NCI-H2107 (cell line): Measurements from ENCODE around the gene CERK.

ENCODE experiments used
- DNase-seq: peaks from one replicate; lab custom pipeline; 2025; lab: John Stamatoyannopoulos, UW

Gene CERK

GRCh38 chr22:46662226-46662625, 75.8 kb downstream of the CERK start:
- DNase-seq: no peak

GRCh38 chr22:46661221-46661851, 76.7 kb downstream of the CERK start:
- DNase-seq: peak; percentile 72

DNA sequence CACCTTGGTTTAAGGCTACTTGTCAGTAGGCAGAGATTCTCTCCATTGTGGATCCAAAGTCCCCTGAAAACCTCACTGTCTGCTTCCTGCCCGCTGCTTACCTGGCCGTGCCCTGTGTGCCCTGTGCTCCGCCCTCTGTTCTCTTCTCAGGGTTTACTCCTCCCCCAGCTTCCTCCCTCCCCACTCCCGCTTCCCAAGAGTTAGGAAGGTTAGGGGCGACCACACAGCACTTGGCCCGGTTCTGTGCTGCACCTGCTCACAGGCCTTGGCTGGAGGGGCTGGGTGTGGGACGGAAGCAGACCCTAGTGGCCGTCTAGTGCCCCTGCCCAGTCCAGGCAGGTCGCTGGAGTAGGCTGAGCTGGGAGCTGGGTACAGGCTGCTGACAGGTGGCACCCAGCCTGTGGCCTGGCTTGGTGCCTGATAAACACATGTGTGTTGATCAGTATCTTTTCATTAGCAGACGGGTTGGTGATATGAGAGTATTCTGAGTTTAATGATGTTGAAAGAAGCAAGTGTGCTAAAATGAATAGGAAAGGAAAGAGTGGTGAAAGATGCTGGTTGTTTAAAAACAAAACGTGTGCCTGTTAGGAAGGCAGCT, 77.3 kb downstream of the CERK start:
- no peak for DNase-seq

- no peak for DNase-seq
These were observed 78.3 kb downstream of the CERK start for GRCh38 chr22:46659791-46660186.

DNA sequence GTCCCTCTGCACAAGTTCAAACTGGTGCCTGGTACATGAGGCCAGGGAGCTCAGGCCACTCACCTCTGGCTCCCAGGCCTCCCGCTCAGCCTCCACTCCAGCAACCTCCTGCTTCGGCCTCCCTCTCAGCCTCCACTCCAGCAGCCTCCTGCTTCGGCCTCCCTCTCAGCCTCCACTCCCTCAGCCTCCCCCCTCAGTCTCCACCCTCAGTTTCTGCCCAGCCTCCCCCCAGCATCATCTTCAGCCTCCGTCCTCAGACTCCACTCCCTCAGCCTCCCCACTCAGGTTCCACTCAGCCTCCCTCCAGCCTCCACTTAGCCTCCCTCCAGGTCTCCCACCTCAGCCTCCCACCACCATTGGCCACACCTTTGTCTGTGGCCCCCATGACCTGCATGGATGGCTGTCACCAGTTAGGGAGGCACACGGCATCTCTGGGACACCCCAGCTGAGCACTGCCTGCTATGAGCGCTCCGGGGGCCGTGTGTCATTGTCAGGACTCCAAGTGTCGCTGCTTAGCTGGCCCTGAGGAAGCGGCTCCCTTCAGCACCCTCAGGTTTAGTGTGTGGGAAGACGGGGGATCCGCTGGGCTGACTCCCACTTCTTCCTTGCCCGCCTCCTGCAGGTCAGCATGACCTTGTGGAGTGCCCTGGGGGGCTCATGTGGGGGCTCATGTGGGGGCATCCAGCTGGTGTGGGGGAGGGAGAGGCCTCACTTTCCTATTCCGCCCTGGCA, 78.8 kb downstream of the CERK start:
- DNase-seq: no peak

DNA sequence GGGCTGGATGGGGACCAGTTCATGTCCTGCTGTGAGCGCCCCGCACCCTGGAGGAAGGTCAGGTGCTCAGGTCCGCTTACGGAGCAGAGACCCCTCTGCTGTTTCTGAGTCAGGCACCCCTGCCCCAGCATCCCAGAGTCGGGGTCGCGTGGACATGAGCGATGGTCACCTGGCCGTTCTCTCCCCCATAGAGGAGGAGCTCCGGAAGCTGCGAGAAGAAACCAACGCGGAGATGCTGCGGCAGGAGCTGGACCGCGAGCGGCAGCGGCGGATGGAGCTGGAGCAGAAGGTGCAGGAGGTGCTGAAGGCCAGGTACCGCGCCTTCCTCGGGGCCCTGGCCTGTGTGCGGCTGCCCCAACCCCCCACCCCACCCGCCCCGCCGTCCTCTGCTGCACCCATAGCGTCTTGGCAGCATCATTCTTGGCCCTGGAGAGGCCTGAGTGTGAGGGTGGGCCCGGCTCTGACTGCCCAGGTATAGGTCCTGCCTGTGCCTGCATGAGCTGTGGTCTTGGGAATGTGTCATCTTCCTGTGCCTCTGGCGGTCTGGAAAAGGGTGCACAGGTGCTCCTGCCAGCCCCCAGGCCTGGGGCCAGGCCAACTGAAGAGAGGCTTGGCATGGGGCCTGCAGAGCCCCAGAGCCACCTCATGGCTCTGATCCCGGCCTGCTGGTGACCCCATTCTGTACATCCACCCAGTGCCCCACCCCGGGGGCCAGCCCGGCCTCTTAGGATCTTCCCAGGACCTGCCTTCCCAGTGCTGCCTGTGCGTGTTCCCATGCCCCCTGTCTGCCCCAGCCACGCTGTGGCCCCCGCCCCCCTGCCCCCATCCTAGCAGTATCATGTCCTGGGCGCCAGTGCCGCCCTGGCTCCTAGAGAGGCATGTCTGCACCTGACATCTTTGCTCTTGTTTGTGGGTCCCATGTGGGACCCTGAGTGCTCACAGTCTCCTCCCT, 79.8 kb downstream of the CERK start:
- no peak for DNase-seq

DNA sequence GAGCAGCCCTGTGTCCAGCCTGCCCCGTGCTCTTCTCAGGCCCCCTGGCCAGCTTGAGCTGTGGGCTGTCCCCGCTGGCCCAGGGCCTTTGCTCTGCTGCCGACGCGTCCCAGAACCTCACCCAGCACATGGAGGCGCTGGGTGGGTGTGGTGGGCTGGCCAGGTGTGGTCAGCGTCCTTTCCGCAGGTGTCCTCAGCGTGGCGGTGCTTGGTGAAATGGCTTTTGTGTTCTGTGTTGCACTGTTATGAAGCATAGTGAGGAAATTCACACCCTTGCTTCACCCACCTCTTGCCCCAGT, 80.4 kb downstream of the CERK start:
- no peak for DNase-seq

- no peak for DNase-seq
These were observed 81.0 kb downstream of the CERK start for GRCh38 chr22:46656856-46657654.

GRCh38 chr22:46655861-46656608, 82.0 kb downstream of the CERK start:
- DNase-seq: no peak

GRCh38 chr22:46654927-46655595, 83.0 kb downstream of the CERK start:
- no peak for DNase-seq

- DNase-seq: no peak
These were observed 83.6 kb downstream of the CERK start for GRCh38 chr22:46654426-46654825.

DNA sequence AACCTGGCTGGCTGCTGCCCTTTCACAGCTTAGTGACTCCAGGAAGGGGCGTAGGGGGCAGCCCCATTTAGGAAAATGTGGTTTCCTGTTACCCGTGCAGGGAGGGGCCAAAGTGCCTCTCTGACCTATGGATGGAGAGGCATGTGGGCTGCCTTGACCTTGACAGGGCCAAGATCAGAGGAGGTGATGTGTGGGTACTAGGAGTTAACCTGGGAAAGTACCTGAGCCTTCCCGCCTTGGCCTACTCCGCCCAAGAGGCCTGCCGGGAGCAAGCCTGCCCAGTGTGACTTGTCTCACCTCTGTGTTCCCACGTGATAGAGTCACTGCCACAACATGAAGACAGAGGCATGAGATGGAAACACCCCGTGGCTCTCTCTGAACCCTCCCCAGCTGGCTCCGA, 84.5 kb downstream of the CERK start:
- no peak for DNase-seq

DNA sequence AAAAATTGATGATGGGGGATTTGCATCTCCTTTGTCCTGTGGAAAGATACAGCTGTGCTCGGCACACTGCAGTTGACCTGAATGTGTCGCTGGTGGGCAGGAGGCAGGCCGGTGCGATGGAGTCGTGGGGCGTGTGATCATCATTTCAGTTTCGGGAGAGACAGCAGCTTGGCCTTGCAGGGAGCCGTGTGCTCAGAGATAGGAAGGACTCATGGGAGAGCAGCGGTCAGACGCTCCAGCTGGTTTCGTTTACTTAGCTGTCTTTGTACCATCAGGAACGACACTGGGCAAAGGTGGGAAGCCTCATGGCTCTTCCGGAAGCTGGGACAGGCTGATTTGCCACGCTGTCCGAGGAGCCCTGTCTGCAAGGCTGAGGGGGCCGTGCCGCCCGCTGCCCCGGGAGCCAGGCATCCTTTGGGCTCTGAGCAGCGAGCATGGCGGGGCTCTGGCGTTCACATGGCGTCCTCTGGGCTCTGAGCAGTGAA, 85.2 kb downstream of the CERK start:
- DNase-seq: no peak

- DNase-seq: no peak
These were observed 85.8 kb downstream of the CERK start for GRCh38 chr22:46652081-46652846.

DNA sequence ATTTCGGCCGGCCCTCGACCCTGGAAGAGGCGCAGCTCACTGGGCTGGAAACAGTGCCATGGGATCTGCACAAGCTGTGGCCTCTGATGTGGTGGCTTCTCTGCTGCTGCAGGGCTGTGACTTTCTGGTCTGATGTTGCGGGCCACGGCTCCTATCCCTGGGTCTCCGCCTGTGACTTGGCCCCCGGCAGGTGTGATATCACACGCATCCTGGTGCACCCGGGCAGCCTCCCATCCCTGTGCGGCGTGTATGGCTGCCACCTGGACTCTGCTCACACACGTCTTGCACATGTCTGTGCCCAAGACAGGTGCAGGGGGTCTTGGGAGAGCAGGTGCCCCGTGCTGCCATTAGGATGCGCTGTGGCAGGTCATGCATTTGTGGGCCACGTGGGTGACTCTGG, 86.7 kb downstream of the CERK start:
- DNase-seq: no peak

GRCh38 chr22:46650078-46650810, 87.8 kb downstream of the CERK start:
- no peak for DNase-seq

DNA sequence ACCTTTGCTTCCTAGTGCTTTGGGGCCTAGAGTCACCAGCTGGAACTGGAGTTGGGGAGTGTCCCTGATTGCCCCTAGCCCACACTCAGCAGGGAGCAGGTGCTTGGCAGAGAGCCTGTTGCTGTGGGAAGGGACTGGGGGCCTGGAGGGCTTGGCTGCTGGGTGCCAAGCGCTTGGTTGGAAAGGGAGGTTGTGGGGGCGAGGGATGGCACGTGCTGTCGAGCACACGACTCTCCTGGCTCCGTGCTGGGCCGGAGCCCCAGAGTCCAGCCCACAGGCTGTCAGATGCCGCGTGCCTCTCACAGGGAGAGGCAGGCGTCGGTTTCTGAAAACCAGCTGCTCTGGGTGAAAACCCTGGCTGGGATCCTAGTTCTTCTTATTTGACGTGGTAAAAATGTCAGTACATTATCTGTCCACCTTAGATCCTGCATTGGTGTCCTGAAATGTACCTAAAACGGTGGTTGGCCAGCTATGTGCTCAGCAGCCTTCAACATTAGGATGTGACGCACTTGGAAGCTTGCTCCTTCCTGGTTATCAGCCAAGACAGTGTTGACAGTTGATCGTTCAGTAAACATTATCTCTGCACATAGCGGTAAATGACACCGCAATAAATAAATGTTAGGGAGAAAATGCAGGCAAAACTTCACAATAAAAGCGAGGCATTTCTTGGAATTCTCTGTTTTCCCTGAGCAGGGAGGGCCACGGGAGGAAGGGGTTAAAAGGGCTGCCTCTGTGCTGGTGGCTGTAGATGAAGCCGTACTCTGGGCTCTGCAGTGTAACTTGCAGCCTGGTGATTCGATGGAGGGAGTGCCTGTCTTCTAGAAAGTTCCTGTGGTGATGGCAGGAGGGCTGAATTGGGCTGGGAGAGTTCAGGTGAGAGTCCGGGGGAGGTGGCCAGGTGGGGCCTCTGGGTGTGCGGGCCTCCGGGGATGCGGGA, 88.6 kb downstream of the CERK start:
- DNase-seq: peak; percentile 27
